Right lobe of liver (tissue), 4 donors: ENCODE measurements around the gene GATD1.

Source experiments
- POLR2A ChIP-seq: fragments of 450-650 bp; IDR thresholded peaks from one replicate; pipeline ENCODE4 v1.6.1; 2017; ENCODE audit warnings: antibody characterized with exemption, mild to moderate bottlenecking
- TF ChIP-seq, protein P1 (sequence below), 4 donors: fragments of 200-600 bp in 3 of 4; fragments of 450-650 bp in 1 of 4; IDR thresholded peaks; one replicate each; pipeline versions ENCODE4 v1.5.1 to v1.8.0; 2016 to 2022; ENCODE audit warnings: antibody characterized with exemption in 4 of 4, mild to moderate bottlenecking in 2 of 4
- donor health status: DM: no; HTN: no; CAD: no.
- donor health status: DM: no; HTN: no; CAD: no.
- donor health status: DM: no; HTN: yes; CAD: no.

DNA sequence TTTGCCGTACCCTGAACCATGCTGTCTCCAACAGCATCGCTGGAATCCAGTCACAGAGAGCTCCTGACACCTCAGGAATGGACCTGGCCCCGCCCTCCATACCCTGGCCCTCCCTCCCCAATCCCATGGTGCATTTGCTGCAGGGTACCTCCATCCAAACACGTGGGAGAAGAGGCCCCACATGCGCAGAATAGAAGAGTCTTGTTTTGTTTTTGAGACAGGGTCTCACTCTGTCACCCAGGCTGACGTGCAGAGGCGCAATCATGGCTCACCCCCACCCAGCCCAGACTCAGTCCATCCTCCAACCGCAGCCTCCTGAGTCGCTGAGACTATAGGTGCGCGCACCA is 39.1 kb upstream of the GATD1 start:
- TF ChIP-seq, protein P1, sequence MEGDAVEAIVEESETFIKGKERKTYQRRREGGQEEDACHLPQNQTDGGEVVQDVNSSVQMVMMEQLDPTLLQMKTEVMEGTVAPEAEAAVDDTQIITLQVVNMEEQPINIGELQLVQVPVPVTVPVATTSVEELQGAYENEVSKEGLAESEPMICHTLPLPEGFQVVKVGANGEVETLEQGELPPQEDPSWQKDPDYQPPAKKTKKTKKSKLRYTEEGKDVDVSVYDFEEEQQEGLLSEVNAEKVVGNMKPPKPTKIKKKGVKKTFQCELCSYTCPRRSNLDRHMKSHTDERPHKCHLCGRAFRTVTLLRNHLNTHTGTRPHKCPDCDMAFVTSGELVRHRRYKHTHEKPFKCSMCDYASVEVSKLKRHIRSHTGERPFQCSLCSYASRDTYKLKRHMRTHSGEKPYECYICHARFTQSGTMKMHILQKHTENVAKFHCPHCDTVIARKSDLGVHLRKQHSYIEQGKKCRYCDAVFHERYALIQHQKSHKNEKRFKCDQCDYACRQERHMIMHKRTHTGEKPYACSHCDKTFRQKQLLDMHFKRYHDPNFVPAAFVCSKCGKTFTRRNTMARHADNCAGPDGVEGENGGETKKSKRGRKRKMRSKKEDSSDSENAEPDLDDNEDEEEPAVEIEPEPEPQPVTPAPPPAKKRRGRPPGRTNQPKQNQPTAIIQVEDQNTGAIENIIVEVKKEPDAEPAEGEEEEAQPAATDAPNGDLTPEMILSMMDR (IDR thresholded peaks at IDR 0.05), result no peak
- no peak for TF ChIP-seq POLR2A
